GM18505 (cell line): ENCODE data around the gene PACS1.
A peak's percentile ranks its signal among the peaks of the same experiment; 100 is the strongest.
"Not testable (repeated sequence)": the region's sequence is repeated elsewhere in the genome, so short reads cannot be mapped to it uniquely, and the experiment has no call there.

Experiments used
- ATAC-seq: cut with Tn5 transposase; IDR thresholded peaks from one replicate; pipeline ENCODE4 v1.9.1; 2021; ENCODE audit not compliant: unreplicated experiment
- POLR2A ChIP-seq: IDR thresholded peaks from 4 replicates; pipeline ENCODE4 v1.6.1; 2011; ENCODE audit warnings: borderline replicate concordance; ENCODE audit not compliant: insufficient read depth, insufficient read length; ENCODE audit errors: extremely low read depth

Gene PACS1

GRCh38 chr11:66072518-66072917 is 2.4 kb downstream of the PACS1 start:
- ATAC-seq = no peak

GRCh38 chr11:66073669-66074068 is 3.6 kb downstream of the PACS1 start:
- no peak for ATAC-seq
- no peak for TF ChIP-seq POLR2A

More at GRCh38 chr11:66072518-66072917, 2.4 kb downstream of the PACS1 start:
- TF ChIP-seq POLR2A = no peak

GRCh38 chr11:66075273-66075672 is 5.2 kb downstream of the PACS1 start:
- TF ChIP-seq POLR2A = no peak

DNA sequence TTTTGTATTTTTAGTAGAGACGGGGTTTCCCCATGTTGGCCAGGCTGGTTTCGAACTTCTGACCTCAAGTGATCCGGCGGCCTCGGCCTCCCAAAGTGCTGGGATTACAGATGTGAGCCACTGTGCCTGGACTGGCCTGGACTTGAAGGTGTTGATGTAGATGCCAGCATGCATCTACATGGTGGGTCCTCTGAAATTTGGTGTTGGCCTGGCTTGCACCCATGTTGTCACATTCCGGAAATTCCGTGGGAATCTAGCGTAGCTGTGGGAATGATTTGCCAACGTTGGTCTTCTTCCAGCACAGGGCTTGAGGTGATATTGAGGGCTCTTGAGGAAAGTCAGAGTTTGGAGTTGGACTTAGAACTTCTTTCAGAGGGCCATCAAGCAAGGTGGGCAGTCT is 6.5 kb downstream of the PACS1 start:
- ATAC-seq = no peak
- TF ChIP-seq POLR2A = no peak

More at GRCh38 chr11:66075273-66075672, 5.2 kb downstream of the PACS1 start:
- no peak for ATAC-seq

- no peak for TF ChIP-seq POLR2A
- no peak for ATAC-seq
Observed at GRCh38 chr11:66077927-66078326, 7.9 kb downstream of the PACS1 start.

- ATAC-seq = not testable (repeated sequence)
Observed at GRCh38 chr11:66078949-66079348, 8.9 kb downstream of the PACS1 start.

- no peak for TF ChIP-seq POLR2A
- ATAC-seq = no peak
Observed at GRCh38 chr11:66080055-66080817, 10.2 kb downstream of the PACS1 start.

GRCh38 chr11:66081505-66081904 is 11.4 kb downstream of the PACS1 start:
- peak; percentile 62 for ATAC-seq

DNA sequence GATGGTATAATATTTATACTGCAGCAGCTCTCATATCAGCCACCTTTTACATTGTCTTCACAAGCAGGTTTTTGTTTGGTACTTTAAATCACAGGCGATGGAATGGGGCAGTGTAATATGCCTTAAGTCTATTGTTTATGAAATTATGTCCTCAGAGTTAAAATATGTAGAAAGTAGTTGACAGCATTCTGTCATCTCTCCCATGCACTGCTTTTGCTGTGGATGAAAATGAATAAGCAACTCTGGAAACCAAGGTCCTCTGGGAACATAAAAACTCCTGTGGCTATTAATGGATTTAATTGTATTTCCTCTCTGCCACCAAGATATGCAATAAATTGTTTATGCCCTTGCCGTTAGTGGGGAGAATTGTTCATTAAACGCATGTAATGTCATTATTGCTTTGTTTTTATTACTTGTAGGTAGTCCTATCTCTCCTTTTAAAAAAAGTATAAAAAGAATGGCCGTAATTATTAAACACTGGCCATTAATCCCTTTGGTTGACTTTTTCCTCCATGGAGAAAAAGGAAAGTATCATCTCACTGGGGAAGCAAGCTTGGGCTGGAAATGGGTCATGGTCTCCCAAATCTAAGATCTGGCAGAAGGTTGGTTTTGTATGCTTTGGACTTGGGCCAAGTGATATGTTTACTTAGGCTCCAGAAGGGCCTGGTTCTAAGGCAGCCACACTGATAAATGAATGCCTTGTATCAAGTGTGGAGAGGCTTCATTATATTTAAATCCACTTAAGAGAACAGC is 13.1 kb downstream of the PACS1 start:
- TF ChIP-seq POLR2A = no peak
- ATAC-seq = no peak

More at GRCh38 chr11:66081505-66081904, 11.4 kb downstream of the PACS1 start:
- peak; percentile 45 for TF ChIP-seq POLR2A

GRCh38 chr11:66083767-66084166 is 13.7 kb downstream of the PACS1 start:
- TF ChIP-seq POLR2A = no peak
- ATAC-seq = no peak

- ATAC-seq = no peak
- no peak for TF ChIP-seq POLR2A
Observed at GRCh38 chr11:66084821-66085475, 14.9 kb downstream of the PACS1 start.

GRCh38 chr11:66087148-66087908 is 17.3 kb downstream of the PACS1 start:
- TF ChIP-seq POLR2A = no peak
- no peak for ATAC-seq

DNA sequence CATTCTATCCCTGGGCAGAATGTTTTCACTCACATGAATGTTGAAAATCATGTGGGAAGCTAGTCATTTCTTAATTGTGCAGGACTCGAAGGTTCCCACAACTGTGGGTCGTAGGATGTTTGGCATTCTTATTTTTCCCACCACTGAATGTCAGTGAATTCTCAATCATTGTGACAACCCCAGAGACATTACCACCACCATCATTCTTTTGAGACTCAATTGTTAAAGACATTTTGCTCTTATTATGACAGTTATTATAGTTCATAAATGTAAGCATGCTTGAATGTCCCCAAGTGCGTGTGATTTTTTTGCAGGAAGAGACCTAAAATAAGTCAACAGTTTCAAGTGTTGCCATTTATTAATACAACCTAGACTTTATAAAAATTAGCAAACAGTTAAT is 19.0 kb downstream of the PACS1 start:
- ATAC-seq = no peak
- no peak for TF ChIP-seq POLR2A

GRCh38 chr11:66090288-66090687 is 20.2 kb downstream of the PACS1 start:
- TF ChIP-seq POLR2A = no peak
- no peak for ATAC-seq

DNA sequence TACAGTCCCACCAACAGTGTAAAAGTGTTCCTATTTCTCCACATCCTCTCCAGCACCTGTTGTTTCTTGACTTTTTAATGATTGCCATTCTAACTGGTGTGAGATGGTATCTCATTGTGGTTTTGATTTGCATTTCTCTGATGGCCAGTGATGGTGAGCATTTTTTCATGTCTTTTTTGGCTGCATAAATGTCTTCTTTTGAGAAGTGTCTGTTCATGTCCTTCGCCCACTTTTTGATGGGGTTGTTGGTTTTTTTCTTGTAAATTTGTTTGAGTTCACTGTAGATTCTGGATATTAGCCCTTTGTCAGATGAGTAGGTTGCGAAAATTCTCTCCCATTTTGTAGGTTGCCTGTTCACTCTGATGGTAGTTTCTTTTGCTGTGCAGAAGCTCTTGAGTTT is 22.1 kb downstream of the PACS1 start:
- ATAC-seq = not testable (repeated sequence)

GRCh38 chr11:66099746-66100145 is 29.7 kb downstream of the PACS1 start:
- not testable (repeated sequence) for ATAC-seq
